ENCODE results near the gene GALNT6. TPM values are rescaled to one million over a fixed set of nuclear protein-coding genes. Genes with fewer than 3 reads are reported as not detected.
A peak's percentile ranks its signal among the peaks of the same experiment; 100 is the strongest.

The GALNT6 gene, protein sequence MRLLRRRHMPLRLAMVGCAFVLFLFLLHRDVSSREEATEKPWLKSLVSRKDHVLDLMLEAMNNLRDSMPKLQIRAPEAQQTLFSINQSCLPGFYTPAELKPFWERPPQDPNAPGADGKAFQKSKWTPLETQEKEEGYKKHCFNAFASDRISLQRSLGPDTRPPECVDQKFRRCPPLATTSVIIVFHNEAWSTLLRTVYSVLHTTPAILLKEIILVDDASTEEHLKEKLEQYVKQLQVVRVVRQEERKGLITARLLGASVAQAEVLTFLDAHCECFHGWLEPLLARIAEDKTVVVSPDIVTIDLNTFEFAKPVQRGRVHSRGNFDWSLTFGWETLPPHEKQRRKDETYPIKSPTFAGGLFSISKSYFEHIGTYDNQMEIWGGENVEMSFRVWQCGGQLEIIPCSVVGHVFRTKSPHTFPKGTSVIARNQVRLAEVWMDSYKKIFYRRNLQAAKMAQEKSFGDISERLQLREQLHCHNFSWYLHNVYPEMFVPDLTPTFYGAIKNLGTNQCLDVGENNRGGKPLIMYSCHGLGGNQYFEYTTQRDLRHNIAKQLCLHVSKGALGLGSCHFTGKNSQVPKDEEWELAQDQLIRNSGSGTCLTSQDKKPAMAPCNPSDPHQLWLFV
- total RNA-seq (2014; rRNA removed) (93.4 and 101 TPM in 2 replicates), Bru-seq, nascent RNA (percentile 82 among the genes with signal in this experiment), BruChase-seq, experiment 1, labeled RNA remaining after a 6-hour chase (percentile 78 among the genes with signal in this experiment), BruChase-seq, experiment 2, labeled RNA remaining after a 2-hour chase (percentile 73 among the genes with signal in this experiment)
- long read RNA-seq, full-length matches to known transcripts, result 10 of 86 reads
- long read RNA-seq, partial matches to known transcripts, result 22 of 86 reads
- long read RNA-seq, other reads (novel, unspliced or antisense), result 54 of 86 reads

DNA sequence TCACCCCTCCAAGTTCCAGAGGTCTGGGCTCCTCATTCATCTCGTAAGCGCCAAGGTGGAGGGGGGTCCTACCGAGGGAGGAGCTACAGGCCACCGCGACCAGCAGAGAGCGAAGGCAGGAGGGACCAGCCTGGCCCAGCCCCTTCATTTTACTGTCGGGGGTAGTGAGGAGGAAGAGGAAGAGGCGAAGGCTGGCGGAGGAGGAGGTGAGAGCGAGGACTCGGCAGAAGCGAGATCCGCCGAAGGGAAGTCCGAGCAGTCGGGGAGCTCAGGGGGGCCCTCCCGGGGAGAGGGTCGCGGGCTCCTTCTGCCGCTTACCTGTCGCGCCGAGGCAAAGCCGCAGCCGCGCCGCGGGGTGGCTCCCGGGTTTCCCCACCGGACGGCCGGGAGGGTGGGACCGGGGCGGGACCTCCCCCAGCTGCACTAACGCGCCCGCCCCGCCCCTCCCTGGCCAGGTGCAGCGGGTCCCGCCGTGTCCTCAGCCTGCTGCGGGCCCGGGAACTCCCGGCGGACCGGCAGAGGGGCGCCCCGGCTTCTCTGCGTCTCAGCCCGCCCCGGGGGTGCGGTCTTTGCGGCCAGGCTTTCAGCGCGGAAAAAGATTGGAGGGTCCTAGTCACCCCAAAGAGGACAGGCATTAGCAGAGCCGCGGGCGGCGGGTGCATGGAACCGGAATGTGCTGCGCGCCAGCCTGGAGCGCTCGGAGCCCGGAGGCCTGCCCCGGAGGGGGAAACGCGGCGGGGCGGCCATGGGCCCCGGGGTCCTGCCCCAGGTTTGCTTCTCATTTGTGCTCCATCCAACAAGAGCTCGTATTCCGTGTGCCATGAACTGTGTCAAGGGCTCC is at the start of gene GALNT6:
Gene GALNT6, minus strand, starts transcription at position 124 of the 841 bp plus-strand sequence. CDS start 11,625 bp downstream, outside the sequence.
- Histone ChIP-seq H3K9me3 (ENCODE audit: low read length) (no peaks in the 10 kb centered on the region), H3K4me2 (ENCODE audit: low read length) (peak within 1 kb of the TSS; percentile 91), H4K20me1 (ENCODE audit: low read length) (no peaks in the 10 kb centered on the region), H3K79me2 (ENCODE audit: low read length) (peaks cover 57% of the 10 kb centered on the region), H3F3A (ENCODE audit: low read length, unreplicated experiment) (peaks cover 3% of the 10 kb centered on the region), H3K4me1 (ENCODE audit: insufficient read depth, low read length) (peaks cover 80% of the 10 kb centered on the region), H2AFZ (ENCODE audit: low read length) (peak within 1 kb of the TSS; percentile 80), H3K36me3 (ENCODE audit: low read depth, low read length) (no peaks in the 10 kb centered on the region), H3K4me3 (ENCODE audit: low read length) (peak within 1 kb of the TSS; percentile 88), H3K9me2 (replicated peaks; ENCODE audit: low read length) (no peaks in the 10 kb centered on the region), H3K27me3 (ENCODE audit: low read length) (no peaks in the 10 kb centered on the region), H3K9ac (ENCODE audit: low read length) (peak within 1 kb of the TSS; percentile 91), H3K27ac (ENCODE audit: low read length) (peak within 1 kb of the TSS; percentile 97)
- no TSS peak for BruUV-seq (replicated peaks)
- DNase-seq (peak; percentile 70), ATAC-seq (peak; percentile 57)
- TF ChIP-seq EZH2phosphoT487 (IDR thresholded peaks at IDR 0.05; ENCODE audit: borderline replicate concordance, low read length) (no peak), EZH2 (IDR thresholded peaks at IDR 0.05; ENCODE audit: low read length, unreplicated experiment) (no peak)
- TF ChIP-seq, protein P1, sequence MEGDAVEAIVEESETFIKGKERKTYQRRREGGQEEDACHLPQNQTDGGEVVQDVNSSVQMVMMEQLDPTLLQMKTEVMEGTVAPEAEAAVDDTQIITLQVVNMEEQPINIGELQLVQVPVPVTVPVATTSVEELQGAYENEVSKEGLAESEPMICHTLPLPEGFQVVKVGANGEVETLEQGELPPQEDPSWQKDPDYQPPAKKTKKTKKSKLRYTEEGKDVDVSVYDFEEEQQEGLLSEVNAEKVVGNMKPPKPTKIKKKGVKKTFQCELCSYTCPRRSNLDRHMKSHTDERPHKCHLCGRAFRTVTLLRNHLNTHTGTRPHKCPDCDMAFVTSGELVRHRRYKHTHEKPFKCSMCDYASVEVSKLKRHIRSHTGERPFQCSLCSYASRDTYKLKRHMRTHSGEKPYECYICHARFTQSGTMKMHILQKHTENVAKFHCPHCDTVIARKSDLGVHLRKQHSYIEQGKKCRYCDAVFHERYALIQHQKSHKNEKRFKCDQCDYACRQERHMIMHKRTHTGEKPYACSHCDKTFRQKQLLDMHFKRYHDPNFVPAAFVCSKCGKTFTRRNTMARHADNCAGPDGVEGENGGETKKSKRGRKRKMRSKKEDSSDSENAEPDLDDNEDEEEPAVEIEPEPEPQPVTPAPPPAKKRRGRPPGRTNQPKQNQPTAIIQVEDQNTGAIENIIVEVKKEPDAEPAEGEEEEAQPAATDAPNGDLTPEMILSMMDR (conservative IDR thresholded peaks at IDR 0.05; ENCODE audit: low read depth, low read length), result no peak
- ChIA-PET CTCF (interaction anchor here (1.5 kb wide), 1 partner anchor 20 kb away, joined by 5 read pairs; no protein-coding TSS in a partner anchor), POLR2A (ENCODE audit: unreplicated experiment) (interaction anchor here (0.5 to 0.7 kb wide), 3 partner anchors 10 to 23 kb away, joined by 4 to 13 read pairs (median 5); no protein-coding TSS in a partner anchor)
- intact Hi-C loops (cut with micrococcal nuclease), result no loop called here

DNA sequence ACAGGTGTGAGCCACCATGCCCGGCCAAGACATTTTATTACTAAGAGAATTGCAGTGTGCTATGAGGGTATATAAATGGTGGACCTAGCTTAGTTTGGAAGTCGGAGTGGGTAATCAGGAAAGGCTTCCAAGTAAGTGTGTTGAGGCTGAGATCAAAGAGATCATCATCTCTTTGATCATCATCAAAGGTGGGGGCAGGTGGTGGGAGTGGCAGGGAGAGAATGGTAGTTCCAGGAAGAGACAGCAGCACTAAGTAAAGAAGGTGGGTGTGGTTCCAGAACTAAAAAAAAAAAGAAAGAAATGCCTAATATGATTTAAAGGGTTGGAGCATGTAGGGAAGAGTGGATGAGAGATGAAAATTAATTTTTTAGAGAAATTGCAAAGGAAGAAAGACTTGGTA is 48.1 kb upstream of the GALNT6 start:
- H3K4me1 ChIP-seq (ENCODE audit: insufficient read depth, low read length), result no peaks in the 10 kb centered on the region
- no peaks in the 10 kb centered on the region for H3K9me2 ChIP-seq (replicated peaks; ENCODE audit: low read length)
- TF ChIP-seq EZH2 (IDR thresholded peaks at IDR 0.05; ENCODE audit: low read length, unreplicated experiment) (no peak), EZH2phosphoT487 (IDR thresholded peaks at IDR 0.05; ENCODE audit: borderline replicate concordance, low read length) (no peak)
- TF ChIP-seq, protein P1 (conservative IDR thresholded peaks at IDR 0.05; ENCODE audit: low read depth, low read length), result no peak
- no peaks in the 10 kb centered on the region for H3K79me2 ChIP-seq (ENCODE audit: low read length)
- ChIA-PET POLR2A (ENCODE audit: unreplicated experiment) (no interaction called here), CTCF (no interaction called here)
- no peaks in the 10 kb centered on the region for H3F3A ChIP-seq (ENCODE audit: low read length, unreplicated experiment)
- no peak overlapping the region for H2AFZ ChIP-seq (ENCODE audit: low read length)
- no peak overlapping the region for H3K27ac ChIP-seq (ENCODE audit: low read length)
- BruUV-seq (replicated peaks), result no TSS peak
- intact Hi-C loops (cut with micrococcal nuclease), result no loop called here
- no peaks in the 10 kb centered on the region for H3K36me3 ChIP-seq (ENCODE audit: low read depth, low read length)
- no peak overlapping the region for H3K4me3 ChIP-seq (ENCODE audit: low read length)
- no peaks in the 10 kb centered on the region for H3K27me3 ChIP-seq (ENCODE audit: low read length)
- DNase-seq, result no peak
- H3K9me3 ChIP-seq (ENCODE audit: low read length), result no peaks in the 10 kb centered on the region
- H3K9ac ChIP-seq (ENCODE audit: low read length), result no peak overlapping the region
- no peaks in the 10 kb centered on the region for H4K20me1 ChIP-seq (ENCODE audit: low read length)
- H3K4me2 ChIP-seq (ENCODE audit: low read length), result no peak overlapping the region
- no peak for ATAC-seq

Data from PC-3 (cell line).